A549 (cell line): ENCODE measurements around the gene PTHLH.

Experiments used
- CEBPB ChIP-seq, 2 experiments: fragments of >200 bp in 1 of 2; sonication (Bioruptor Twin) in 1 of 2; formaldehyde crosslinking in 1 of 2; IDR thresholded peaks; 2 replicates each; pipeline ENCODE4 v1.6.1; 2012 to 2016
- FOXS1 ChIP-seq: fragments of 250-450 bp; sonication (Bioruptor Pico); IDR thresholded peaks from 2 replicates; pipeline ENCODE4 v1.5.0; 2020; ENCODE audit warnings: mild to moderate bottlenecking, moderate library complexity
- GATA3 ChIP-seq: IDR thresholded peaks from 2 replicates; pipeline ENCODE4 v1.6.1; 2012; ENCODE audit warnings: borderline replicate concordance
- HOXA7 ChIP-seq: fragments of 250-450 bp; sonication (Bioruptor Pico); IDR thresholded peaks from 2 replicates; pipeline ENCODE4 v1.5.0; 2020; ENCODE audit warnings: mild to moderate bottlenecking, moderate library complexity
- RFX5 ChIP-seq: fragments of 450-650 bp; IDR thresholded peaks from 2 replicates; pipeline ENCODE4 v1.7.1; 2014; ENCODE audit warnings: antibody characterized with exemption, mild to moderate bottlenecking, moderate library complexity
- SMC3 ChIP-seq: fragments of >200 bp; sonication (Bioruptor Twin); formaldehyde crosslinking; IDR thresholded peaks from 3 replicates; pipeline ENCODE4 v1.6.1; 2018; ENCODE audit warnings: inconsistent platforms
- TF ChIP-seq, protein P1 (sequence below): fragments of >200 bp; sonication (Bioruptor Twin); formaldehyde crosslinking; IDR thresholded peaks from 3 replicates; pipeline ENCODE4 v1.5.1; 2016
- TF ChIP-seq, protein P2 (sequence below): fragments of 200-600 bp; sonication (generic); IDR thresholded peaks from 2 replicates; pipeline ENCODE4 v1.6.1; 2016; ENCODE audit warnings: antibody characterized with exemption, mild to moderate bottlenecking, moderate library complexity
- TF ChIP-seq, protein P3 (sequence below): IDR thresholded peaks from 2 replicates; pipeline ENCODE4 v1.6.1; 2012

DNA sequence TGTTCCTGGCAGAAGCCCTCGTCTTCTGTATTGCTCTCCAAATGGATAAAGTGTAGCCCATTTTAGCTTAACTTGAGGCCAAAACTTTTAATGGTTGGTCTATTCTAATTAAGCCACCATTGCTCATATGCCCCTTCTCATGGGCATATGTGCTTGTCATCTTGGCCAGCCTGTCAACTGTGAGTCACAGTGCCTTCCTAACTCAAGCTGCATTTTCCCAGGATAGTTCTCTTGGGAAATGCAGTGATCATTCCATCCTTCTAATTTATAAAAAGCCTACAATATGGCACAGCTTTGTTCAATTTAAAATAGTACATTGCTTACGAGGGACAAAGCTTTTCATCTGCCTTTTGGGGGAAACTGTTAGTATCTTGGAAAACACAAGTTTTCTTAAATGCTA is 6.6 kb downstream of the PTHLH start:
- TF ChIP-seq, protein P1, sequence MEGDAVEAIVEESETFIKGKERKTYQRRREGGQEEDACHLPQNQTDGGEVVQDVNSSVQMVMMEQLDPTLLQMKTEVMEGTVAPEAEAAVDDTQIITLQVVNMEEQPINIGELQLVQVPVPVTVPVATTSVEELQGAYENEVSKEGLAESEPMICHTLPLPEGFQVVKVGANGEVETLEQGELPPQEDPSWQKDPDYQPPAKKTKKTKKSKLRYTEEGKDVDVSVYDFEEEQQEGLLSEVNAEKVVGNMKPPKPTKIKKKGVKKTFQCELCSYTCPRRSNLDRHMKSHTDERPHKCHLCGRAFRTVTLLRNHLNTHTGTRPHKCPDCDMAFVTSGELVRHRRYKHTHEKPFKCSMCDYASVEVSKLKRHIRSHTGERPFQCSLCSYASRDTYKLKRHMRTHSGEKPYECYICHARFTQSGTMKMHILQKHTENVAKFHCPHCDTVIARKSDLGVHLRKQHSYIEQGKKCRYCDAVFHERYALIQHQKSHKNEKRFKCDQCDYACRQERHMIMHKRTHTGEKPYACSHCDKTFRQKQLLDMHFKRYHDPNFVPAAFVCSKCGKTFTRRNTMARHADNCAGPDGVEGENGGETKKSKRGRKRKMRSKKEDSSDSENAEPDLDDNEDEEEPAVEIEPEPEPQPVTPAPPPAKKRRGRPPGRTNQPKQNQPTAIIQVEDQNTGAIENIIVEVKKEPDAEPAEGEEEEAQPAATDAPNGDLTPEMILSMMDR, result no peak
- TF ChIP-seq, protein P2, sequence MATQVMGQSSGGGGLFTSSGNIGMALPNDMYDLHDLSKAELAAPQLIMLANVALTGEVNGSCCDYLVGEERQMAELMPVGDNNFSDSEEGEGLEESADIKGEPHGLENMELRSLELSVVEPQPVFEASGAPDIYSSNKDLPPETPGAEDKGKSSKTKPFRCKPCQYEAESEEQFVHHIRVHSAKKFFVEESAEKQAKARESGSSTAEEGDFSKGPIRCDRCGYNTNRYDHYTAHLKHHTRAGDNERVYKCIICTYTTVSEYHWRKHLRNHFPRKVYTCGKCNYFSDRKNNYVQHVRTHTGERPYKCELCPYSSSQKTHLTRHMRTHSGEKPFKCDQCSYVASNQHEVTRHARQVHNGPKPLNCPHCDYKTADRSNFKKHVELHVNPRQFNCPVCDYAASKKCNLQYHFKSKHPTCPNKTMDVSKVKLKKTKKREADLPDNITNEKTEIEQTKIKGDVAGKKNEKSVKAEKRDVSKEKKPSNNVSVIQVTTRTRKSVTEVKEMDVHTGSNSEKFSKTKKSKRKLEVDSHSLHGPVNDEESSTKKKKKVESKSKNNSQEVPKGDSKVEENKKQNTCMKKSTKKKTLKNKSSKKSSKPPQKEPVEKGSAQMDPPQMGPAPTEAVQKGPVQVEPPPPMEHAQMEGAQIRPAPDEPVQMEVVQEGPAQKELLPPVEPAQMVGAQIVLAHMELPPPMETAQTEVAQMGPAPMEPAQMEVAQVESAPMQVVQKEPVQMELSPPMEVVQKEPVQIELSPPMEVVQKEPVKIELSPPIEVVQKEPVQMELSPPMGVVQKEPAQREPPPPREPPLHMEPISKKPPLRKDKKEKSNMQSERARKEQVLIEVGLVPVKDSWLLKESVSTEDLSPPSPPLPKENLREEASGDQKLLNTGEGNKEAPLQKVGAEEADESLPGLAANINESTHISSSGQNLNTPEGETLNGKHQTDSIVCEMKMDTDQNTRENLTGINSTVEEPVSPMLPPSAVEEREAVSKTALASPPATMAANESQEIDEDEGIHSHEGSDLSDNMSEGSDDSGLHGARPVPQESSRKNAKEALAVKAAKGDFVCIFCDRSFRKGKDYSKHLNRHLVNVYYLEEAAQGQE, result no peak
- no peak for TF ChIP-seq RFX5
- no peak for TF ChIP-seq SMC3
- TF ChIP-seq GATA3, result no peak
- TF ChIP-seq, protein P3, sequence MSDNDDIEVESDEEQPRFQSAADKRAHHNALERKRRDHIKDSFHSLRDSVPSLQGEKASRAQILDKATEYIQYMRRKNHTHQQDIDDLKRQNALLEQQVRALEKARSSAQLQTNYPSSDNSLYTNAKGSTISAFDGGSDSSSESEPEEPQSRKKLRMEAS, result no peak
- TF ChIP-seq CEBPB (IDR thresholded peaks at IDR 0.05), result no peak
- no peak for TF ChIP-seq HOXA7 (CRISPR knock-in tag)
- TF ChIP-seq FOXS1, result no peak
